IPS-15b (cell line): ENCODE results near the gene NADSYN1.

Experiments
- H3K27me3 ChIP-seq: one replicate; pipeline ENCODE4 v1.6.1; 2013; ENCODE audit warnings: low read length; ENCODE audit not compliant: control insufficient read depth, insufficient read depth
- H3K36me3 ChIP-seq: one replicate; pipeline ENCODE4 v1.6.1; 2013; ENCODE audit warnings: low read length; ENCODE audit not compliant: control insufficient read depth, insufficient read depth
- H3K4me1 ChIP-seq: one replicate; pipeline ENCODE4 v1.6.1; 2013; ENCODE audit warnings: mild to moderate bottlenecking, low read length; ENCODE audit not compliant: control insufficient read depth, insufficient read depth
- H3K4me3 ChIP-seq: one replicate; pipeline ENCODE4 v1.5.1; 2013; ENCODE audit warnings: low read depth, low read length
- H3K9ac ChIP-seq: one replicate; pipeline ENCODE4 v1.6.1; 2013; ENCODE audit warnings: low read depth, mild to moderate bottlenecking, low read length
- H3K9me3 ChIP-seq: one replicate; pipeline ENCODE4 v1.6.1; 2013; ENCODE audit warnings: mild to moderate bottlenecking, low read length; ENCODE audit not compliant: control insufficient read depth, insufficient read depth

NADSYN1 gene

GRCh38 chr11:71435278-71435951 is 17.6 kb upstream of the NADSYN1 start:
- Histone ChIP-seq H3K27me3 (no peaks in the 10 kb centered on the region), H3K9ac (no peak overlapping the region), H3K4me3 (no peak overlapping the region), H3K36me3 (peaks cover 40% of the 10 kb centered on the region), H3K4me1 (no peaks in the 10 kb centered on the region), H3K9me3 (no peaks in the 10 kb centered on the region)

- no peaks in the 10 kb centered on the region for H3K4me1 ChIP-seq
- H3K4me3 ChIP-seq: no peak overlapping the region
- no peaks in the 10 kb centered on the region for H3K9me3 ChIP-seq
- peaks cover 51% of the 10 kb centered on the region for H3K36me3 ChIP-seq
- H3K9ac ChIP-seq: no peak overlapping the region
- no peaks in the 10 kb centered on the region for H3K27me3 ChIP-seq
Measured at GRCh38 chr11:71436861-71437260, 16.1 kb upstream of the NADSYN1 start.

GRCh38 chr11:71437399-71437798 is 15.6 kb upstream of the NADSYN1 start:
- peaks cover 55% of the 10 kb centered on the region for H3K36me3 ChIP-seq
- no peaks in the 10 kb centered on the region for H3K4me1 ChIP-seq
- no peak overlapping the region for H3K4me3 ChIP-seq
- no peaks in the 10 kb centered on the region for H3K9me3 ChIP-seq
- no peak overlapping the region for H3K9ac ChIP-seq
- H3K27me3 ChIP-seq: no peaks in the 10 kb centered on the region

GRCh38 chr11:71437879-71438278 is 15.1 kb upstream of the NADSYN1 start:
- H3K36me3 ChIP-seq: peaks cover 59% of the 10 kb centered on the region
- no peaks in the 10 kb centered on the region for H3K27me3 ChIP-seq
- no peak overlapping the region for H3K9ac ChIP-seq
- H3K4me3 ChIP-seq: no peak overlapping the region
- H3K9me3 ChIP-seq: no peaks in the 10 kb centered on the region
- H3K4me1 ChIP-seq: no peaks in the 10 kb centered on the region

GRCh38 chr11:71438650-71439049 is 14.4 kb upstream of the NADSYN1 start:
- Histone ChIP-seq H3K4me1 (no peaks in the 10 kb centered on the region), H3K4me3 (no peak overlapping the region), H3K9ac (no peak overlapping the region), H3K36me3 (peaks cover 66% of the 10 kb centered on the region), H3K27me3 (no peaks in the 10 kb centered on the region), H3K9me3 (no peaks in the 10 kb centered on the region)

- H3K36me3 ChIP-seq: peaks cover 80% of the 10 kb centered on the region
- no peak overlapping the region for H3K9ac ChIP-seq
- no peak overlapping the region for H3K4me3 ChIP-seq
- no peaks in the 10 kb centered on the region for H3K9me3 ChIP-seq
- H3K27me3 ChIP-seq: no peaks in the 10 kb centered on the region
- H3K4me1 ChIP-seq: no peaks in the 10 kb centered on the region
Measured at GRCh38 chr11:71440021-71440755, 12.8 kb upstream of the NADSYN1 start.

GRCh38 chr11:71441251-71441650 is 11.8 kb upstream of the NADSYN1 start:
- Histone ChIP-seq H3K4me1 (no peaks in the 10 kb centered on the region), H3K36me3 (peaks cover 73% of the 10 kb centered on the region), H3K27me3 (no peaks in the 10 kb centered on the region)

GRCh38 chr11:71442123-71442522 is 10.9 kb upstream of the NADSYN1 start:
- H3K27me3 ChIP-seq: no peaks in the 10 kb centered on the region
- no peaks in the 10 kb centered on the region for H3K9me3 ChIP-seq
- no peak overlapping the region for H3K9ac ChIP-seq
- H3K36me3 ChIP-seq: peaks cover 71% of the 10 kb centered on the region
- H3K4me3 ChIP-seq: no peak overlapping the region
- H3K4me1 ChIP-seq: no peaks in the 10 kb centered on the region

More at GRCh38 chr11:71441251-71441650, 11.8 kb upstream of the NADSYN1 start:
- H3K4me3 ChIP-seq: no peak overlapping the region
- no peak overlapping the region for H3K9ac ChIP-seq
- no peaks in the 10 kb centered on the region for H3K9me3 ChIP-seq

- Histone ChIP-seq H3K4me3 (no peak overlapping the region), H3K36me3 (peaks cover 65% of the 10 kb centered on the region), H3K4me1 (no peaks in the 10 kb centered on the region), H3K9me3 (no peaks in the 10 kb centered on the region), H3K27me3 (no peaks in the 10 kb centered on the region), H3K9ac (no peak overlapping the region)
Measured at GRCh38 chr11:71442880-71443279, 10.1 kb upstream of the NADSYN1 start.

GRCh38 chr11:71443736-71444445 is 9.1 kb upstream of the NADSYN1 start:
- Histone ChIP-seq H3K9ac (no peak overlapping the region), H3K4me1 (no peaks in the 10 kb centered on the region), H3K9me3 (no peaks in the 10 kb centered on the region), H3K36me3 (peaks cover 55% of the 10 kb centered on the region), H3K27me3 (no peaks in the 10 kb centered on the region), H3K4me3 (no peak overlapping the region)

- H3K27me3 ChIP-seq: no peaks in the 10 kb centered on the region
- H3K4me1 ChIP-seq: no peaks in the 10 kb centered on the region
- H3K9ac ChIP-seq: no peak overlapping the region
- H3K4me3 ChIP-seq: no peak overlapping the region
- H3K36me3 ChIP-seq: peaks cover 46% of the 10 kb centered on the region
- no peaks in the 10 kb centered on the region for H3K9me3 ChIP-seq
Measured at GRCh38 chr11:71444811-71445210, 8.2 kb upstream of the NADSYN1 start.
